HL-60 (cell line): ENCODE data around the gene TNNI2.
"Not testable (repeated sequence)": the region's sequence is repeated elsewhere in the genome, so short reads cannot be mapped to it uniquely, and the experiment has no call there.

ENCODE experiments used
- DNase-seq, 2 experiments: peaks; one replicate each; pipeline ENCODE4 v3.0.0-alpha.2; 2010 to 2020; ENCODE audit warnings: low read depth in 1 of 2, low spot score in 1 of 2
- H3K27ac ChIP-seq: fragments of 250-450 bp; sonication (Bioruptor Pico); replicated peaks from 2 replicates; pipeline ENCODE4 v1.5.1; 2020; ENCODE audit warnings: mild to moderate bottlenecking, moderate library complexity
- H3K27me3 ChIP-seq: fragments of 250-450 bp; sonication (Bioruptor Pico); 2 replicates; pipeline ENCODE4 v1.5.1; 2021; ENCODE audit warnings: mild to moderate bottlenecking, moderate library complexity; ENCODE audit not compliant: insufficient read depth, poor library complexity, severe bottlenecking
- H3K4me3 ChIP-seq: replicated peaks from 2 replicates; pipeline ENCODE4 v1.5.1; 2011; ENCODE audit warnings: mild to moderate bottlenecking, control low read depth, low read length; ENCODE audit not compliant: insufficient read depth
- GABPA ChIP-seq: IDR thresholded peaks from 2 replicates; pipeline ENCODE4 v1.6.1; 2012; ENCODE audit warnings: low read depth
- POLR2AphosphoS5 ChIP-seq: IDR thresholded peaks from 2 replicates; pipeline ENCODE4 v1.6.1; 2012; ENCODE audit warnings: low read depth
- SPI1 ChIP-seq: IDR thresholded peaks from 2 replicates; pipeline ENCODE4 v1.6.1; 2012; ENCODE audit warnings: low read depth, mild to moderate bottlenecking, borderline replicate concordance
- TF ChIP-seq, protein P1 (sequence below): IDR thresholded peaks from 2 replicates; pipeline ENCODE4 v1.6.1; 2012; ENCODE audit warnings: low read depth; ENCODE audit not compliant: insufficient replicate concordance
- TF ChIP-seq, protein P2 (sequence below): IDR thresholded peaks from one replicate; pipeline ENCODE4 v1.5.1; 2011; ENCODE audit warnings: low read length, control low read depth, inconsistent platforms; ENCODE audit not compliant: insufficient read depth

Gene TNNI2

DNA sequence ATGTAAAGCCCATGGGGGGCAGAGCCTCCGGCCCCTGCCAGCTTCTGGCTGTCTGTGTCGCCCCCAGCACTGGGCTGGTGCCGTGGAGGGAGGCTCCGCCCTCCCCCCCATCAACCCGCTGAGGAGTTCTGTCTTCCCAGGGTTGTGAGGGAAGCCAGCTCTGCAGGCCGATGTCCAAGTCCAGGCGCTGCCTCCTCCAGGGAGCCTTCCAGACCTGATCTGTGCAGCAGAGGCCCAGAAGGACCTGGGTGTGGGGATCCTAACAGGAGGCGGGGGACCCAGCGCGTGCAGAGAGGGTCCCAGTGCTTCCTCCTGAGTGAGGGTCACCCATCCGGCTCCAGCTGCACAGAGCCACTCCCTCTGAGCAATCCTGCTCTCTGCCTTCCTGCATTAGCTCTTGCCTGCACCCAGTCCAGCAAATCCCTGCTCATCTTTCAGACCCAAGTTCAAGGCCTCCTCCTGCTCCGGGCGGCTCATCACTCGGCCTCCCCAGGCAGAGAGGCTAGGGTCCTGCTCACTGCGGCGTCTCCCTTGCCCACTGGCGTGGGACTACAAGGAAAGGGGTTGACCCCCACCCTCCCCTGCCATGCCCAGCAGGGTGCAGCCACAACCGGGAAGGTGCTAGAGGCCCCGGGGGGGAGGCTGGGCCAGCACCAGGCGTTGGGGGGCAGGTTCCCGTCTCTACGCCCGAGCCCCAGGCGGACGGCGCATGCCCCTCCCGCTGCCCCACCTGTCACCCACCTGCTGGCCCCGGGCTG lies 36.5 kb downstream of the TNNI2 start:
- TF ChIP-seq GABPA, result no peak
- H3K27ac ChIP-seq, result no peak overlapping the region
- DNase-seq, result no peak

DNA sequence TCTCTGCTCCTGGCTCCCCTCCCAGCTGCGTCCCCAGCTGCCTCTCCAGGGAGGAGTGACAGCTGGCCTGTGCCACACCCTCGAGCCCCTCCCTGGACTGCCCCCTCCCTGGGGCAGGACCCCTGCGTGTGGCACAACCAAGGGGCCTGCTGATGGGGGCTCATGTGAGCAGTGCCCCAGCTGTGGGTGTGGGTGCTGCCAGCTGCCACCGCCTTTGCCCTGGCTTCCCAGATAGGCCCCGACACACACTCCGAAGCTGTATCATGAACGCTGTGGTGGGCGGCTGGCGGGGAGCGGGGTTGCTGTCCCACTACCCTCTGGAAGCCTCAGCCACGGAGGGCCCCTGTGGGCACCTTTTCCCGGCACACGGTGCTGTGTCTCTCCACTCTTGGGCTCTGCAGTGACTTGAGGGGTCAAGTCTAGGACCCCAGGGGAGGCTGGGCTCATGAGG lies 37.1 kb downstream of the TNNI2 start:
- H3K27me3 ChIP-seq, H3K27ac ChIP-seq, DNase-seq, H3K4me3 ChIP-seq: not testable (repeated sequence)

More for the DNA sequence above, 36.5 kb downstream of the TNNI2 start:
- no peak overlapping the region for H3K4me3 ChIP-seq
- no peaks in the 10 kb centered on the region for H3K27me3 ChIP-seq

DNA sequence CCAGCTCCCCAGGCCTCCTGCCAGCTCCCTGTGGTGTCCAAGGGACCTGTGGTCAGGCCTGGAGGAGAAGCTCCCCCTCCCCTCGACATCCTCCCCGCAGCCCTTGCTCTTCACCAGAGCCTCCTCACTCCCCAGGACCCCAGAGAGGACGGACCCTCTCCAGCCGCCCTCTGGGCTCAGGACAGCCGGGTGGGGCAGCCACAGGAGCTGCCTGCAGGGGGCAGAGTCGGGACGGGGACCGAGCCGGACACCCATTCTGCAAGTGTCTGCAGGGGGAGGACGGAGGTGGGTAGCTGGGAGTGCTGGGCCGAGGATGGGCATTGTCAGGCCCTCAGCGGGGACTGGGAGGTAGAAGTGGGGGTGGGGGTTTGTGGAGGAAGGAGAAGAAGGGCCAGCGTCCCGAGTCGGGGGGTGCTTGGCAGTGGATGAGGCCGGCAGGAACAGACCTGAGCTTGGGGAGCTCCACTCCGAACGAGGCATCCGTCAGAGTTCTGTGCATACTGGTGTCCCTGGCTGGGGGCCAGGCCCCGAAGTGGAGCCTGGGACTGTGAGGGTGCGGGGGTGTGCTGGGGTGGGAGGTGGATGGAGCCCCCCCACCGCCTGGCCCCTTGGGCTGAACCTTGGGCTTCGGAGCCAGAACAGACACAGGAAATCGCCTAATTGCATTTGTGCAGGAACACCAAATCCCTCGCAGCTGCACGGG lies 37.7 kb downstream of the TNNI2 start:
- Histone ChIP-seq H3K27ac (no peak overlapping the region), H3K4me3 (no peak overlapping the region), H3K27me3 (no peaks in the 10 kb centered on the region)
- DNase-seq, result peak in 1 of 2 experiments; percentile 25
- TF ChIP-seq POLR2AphosphoS5, result no peak
- TF ChIP-seq, protein P1, sequence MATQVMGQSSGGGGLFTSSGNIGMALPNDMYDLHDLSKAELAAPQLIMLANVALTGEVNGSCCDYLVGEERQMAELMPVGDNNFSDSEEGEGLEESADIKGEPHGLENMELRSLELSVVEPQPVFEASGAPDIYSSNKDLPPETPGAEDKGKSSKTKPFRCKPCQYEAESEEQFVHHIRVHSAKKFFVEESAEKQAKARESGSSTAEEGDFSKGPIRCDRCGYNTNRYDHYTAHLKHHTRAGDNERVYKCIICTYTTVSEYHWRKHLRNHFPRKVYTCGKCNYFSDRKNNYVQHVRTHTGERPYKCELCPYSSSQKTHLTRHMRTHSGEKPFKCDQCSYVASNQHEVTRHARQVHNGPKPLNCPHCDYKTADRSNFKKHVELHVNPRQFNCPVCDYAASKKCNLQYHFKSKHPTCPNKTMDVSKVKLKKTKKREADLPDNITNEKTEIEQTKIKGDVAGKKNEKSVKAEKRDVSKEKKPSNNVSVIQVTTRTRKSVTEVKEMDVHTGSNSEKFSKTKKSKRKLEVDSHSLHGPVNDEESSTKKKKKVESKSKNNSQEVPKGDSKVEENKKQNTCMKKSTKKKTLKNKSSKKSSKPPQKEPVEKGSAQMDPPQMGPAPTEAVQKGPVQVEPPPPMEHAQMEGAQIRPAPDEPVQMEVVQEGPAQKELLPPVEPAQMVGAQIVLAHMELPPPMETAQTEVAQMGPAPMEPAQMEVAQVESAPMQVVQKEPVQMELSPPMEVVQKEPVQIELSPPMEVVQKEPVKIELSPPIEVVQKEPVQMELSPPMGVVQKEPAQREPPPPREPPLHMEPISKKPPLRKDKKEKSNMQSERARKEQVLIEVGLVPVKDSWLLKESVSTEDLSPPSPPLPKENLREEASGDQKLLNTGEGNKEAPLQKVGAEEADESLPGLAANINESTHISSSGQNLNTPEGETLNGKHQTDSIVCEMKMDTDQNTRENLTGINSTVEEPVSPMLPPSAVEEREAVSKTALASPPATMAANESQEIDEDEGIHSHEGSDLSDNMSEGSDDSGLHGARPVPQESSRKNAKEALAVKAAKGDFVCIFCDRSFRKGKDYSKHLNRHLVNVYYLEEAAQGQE, result no peak
- no peak for TF ChIP-seq SPI1
- TF ChIP-seq, protein P2, sequence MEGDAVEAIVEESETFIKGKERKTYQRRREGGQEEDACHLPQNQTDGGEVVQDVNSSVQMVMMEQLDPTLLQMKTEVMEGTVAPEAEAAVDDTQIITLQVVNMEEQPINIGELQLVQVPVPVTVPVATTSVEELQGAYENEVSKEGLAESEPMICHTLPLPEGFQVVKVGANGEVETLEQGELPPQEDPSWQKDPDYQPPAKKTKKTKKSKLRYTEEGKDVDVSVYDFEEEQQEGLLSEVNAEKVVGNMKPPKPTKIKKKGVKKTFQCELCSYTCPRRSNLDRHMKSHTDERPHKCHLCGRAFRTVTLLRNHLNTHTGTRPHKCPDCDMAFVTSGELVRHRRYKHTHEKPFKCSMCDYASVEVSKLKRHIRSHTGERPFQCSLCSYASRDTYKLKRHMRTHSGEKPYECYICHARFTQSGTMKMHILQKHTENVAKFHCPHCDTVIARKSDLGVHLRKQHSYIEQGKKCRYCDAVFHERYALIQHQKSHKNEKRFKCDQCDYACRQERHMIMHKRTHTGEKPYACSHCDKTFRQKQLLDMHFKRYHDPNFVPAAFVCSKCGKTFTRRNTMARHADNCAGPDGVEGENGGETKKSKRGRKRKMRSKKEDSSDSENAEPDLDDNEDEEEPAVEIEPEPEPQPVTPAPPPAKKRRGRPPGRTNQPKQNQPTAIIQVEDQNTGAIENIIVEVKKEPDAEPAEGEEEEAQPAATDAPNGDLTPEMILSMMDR, result peak; percentile 52
- no peak for TF ChIP-seq GABPA

DNA sequence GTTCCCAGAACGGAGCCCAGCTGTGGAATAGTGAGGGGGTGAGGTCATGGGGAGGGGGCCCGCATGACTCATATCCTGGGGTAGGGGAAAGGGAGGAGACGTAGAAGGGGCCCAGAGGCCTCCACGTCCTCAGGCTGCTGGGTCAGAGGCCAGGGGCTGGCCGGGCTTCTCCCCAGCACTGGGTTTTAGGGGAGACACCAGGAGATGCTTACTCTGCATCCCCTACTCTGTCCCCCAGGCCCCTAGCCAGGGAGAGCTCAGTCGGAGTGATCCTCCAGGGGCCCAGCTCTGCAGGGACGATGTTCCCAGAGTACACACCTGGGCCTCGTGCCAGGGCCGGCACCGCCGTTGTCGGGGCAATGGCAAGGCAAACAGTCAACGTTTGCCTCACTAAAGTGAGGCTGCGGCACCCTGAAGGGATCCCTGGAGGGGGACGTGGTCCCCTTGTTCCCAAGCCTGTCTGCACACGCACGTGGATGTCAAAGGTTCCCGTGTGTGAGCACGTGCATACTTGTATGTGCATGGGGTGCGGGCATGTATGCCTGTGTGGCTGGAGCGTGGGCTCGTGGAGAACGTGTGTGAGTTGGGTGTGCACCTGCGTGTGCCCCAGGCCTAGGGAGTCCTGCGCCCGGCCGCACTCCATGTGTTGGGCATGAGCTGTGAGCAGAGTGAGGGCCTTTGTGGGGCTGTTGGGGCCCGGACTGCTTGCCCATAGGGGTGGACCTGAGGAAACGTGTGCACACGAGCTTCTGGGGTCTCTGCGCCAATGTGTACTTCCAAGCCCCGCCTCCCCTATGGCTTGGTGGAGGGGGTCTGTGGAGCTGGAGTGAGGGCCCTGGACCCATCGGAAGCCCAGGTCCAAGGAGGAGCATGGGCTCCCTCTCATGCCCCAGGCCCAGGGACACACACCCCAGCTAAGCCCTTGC lies 38.7 kb downstream of the TNNI2 start:
- no peaks in the 10 kb centered on the region for H3K27me3 ChIP-seq
- no peak for TF ChIP-seq SPI1
- TF ChIP-seq, protein P2, result no peak
- no peak for TF ChIP-seq GABPA
- TF ChIP-seq, protein P1, result no peak
- TF ChIP-seq POLR2AphosphoS5, result no peak
- H3K4me3 ChIP-seq, result no peak overlapping the region
- DNase-seq, result no peak
- H3K27ac ChIP-seq, result no peak overlapping the region
